Measurements from ENCODE around the gene BOD1. TPM values are rescaled to one million over a fixed set of nuclear protein-coding genes. Genes with fewer than 3 reads are reported as not detected.

BOD1 gene
- total RNA-seq = 62.0 to 71.6 TPM (median 70.9 TPM) in 3 replicates
- long read RNA-seq, transcript BOD1-202 (4 exons, 1,562 nt) = major isoform, 59 of 71 reads
- long read RNA-seq, partial matches to known transcripts = 0 of 71 reads
- long read RNA-seq, other reads (novel, unspliced or antisense) = 6 of 71 reads

DNA sequence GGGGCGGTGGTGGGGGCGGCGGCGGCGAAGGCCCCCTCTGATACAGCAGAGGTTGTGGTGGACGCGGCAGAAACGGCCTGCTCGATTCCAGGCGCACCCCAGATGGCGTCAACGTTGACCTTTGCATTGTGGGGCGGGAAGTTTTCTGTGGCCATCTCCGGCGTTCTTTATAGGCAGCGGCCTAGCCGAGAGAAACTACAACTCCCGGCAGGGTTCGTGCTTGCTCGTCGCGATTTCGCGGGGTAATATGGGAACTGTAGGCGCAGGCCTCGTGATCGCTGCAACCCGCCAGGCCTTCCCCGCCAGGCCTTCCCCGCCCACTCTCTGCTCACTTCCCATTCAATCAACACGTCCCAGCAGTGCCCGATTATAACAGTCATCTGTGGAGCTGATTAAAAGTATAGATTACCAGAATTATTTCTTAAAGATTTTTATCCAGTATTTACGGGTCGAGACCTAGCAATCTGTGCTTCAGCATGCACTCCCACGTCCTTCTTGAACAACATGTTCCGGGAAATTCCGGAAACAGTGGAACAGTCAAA, at the start of gene BOD1:
BOD1 (minus strand) TSS at position 74 of the 542 bp plus-strand sequence. CDS start 214 bp downstream, outside the sequence.
- peak; percentile 98 for DNase-seq (ENCODE audit: low spot score)
- H3K4me3 Mint-ChIP-seq (ENCODE audit: unreplicated experiment) = peak within 1 kb of the TSS; percentile 85
- H3K27me3 Mint-ChIP-seq (ENCODE audit: low read depth) = no peaks in the 10 kb centered on the region
- H3K27ac Mint-ChIP-seq (ENCODE audit: unreplicated experiment) = peak within 1 kb of the TSS; percentile 97
- peaks cover 54% of the 10 kb centered on the region for H3K4me1 Mint-ChIP-seq (ENCODE audit: low read depth)
- H3K9me3 Mint-ChIP-seq (ENCODE audit: low read depth) = no peaks in the 10 kb centered on the region
- TF ChIP-seq, protein P1, sequence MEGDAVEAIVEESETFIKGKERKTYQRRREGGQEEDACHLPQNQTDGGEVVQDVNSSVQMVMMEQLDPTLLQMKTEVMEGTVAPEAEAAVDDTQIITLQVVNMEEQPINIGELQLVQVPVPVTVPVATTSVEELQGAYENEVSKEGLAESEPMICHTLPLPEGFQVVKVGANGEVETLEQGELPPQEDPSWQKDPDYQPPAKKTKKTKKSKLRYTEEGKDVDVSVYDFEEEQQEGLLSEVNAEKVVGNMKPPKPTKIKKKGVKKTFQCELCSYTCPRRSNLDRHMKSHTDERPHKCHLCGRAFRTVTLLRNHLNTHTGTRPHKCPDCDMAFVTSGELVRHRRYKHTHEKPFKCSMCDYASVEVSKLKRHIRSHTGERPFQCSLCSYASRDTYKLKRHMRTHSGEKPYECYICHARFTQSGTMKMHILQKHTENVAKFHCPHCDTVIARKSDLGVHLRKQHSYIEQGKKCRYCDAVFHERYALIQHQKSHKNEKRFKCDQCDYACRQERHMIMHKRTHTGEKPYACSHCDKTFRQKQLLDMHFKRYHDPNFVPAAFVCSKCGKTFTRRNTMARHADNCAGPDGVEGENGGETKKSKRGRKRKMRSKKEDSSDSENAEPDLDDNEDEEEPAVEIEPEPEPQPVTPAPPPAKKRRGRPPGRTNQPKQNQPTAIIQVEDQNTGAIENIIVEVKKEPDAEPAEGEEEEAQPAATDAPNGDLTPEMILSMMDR (IDR thresholded peaks at IDR 0.05) = no peak
- H3K36me3 Mint-ChIP-seq (ENCODE audit: low read depth) = peaks cover 3% of the 10 kb centered on the region

DNA sequence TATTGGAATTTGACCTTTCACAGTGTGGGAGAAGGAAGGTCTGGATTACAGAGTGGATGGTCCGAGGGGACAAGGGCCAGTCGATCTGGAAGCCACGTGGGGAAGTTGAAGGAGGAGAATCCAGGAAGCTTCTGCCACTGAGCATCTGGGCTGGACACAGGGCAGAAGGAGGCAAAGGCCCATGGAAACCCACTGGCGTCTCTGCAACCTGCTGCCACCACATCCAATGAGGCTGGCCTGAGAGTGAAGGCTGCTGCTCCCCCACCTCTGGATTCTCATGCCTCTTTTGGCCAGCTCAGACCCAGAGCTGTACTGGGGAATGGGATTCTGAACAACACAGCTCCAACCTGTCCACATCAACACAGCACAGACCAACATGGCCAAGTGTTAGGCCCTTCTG, 48.9 kb upstream of the BOD1 start:
- Mint-ChIP-seq H3K4me3 (ENCODE audit: unreplicated experiment) (no peak overlapping the region), H3K36me3 (ENCODE audit: low read depth) (no peaks in the 10 kb centered on the region)

DNA sequence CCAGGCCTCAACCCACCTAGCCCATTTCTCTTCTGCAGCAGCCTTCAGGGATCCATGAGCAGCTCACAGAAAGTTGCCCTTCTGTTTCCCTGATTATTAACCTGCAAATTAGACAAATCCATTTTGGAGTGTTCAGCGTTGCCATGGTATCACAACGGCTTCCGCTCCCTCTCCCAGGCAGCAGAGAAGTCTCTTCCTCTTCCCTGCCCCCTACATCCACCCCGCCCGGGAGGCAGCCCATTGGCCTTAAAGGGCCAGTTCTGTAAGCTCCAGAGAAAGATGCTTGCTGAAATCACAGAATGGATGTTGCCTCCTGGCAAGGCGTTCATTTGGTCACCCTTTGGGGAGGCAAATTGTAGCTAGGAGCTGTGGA, 47.7 kb upstream of the BOD1 start:
- Mint-ChIP-seq H3K27me3 (ENCODE audit: low read depth) (no peaks in the 10 kb centered on the region), H3K27ac (ENCODE audit: unreplicated experiment) (no peak overlapping the region), H3K4me1 (ENCODE audit: low read depth) (no peaks in the 10 kb centered on the region), H3K4me3 (ENCODE audit: unreplicated experiment) (no peak overlapping the region), H3K9me3 (ENCODE audit: low read depth) (peaks cover 7% of the 10 kb centered on the region), H3K36me3 (ENCODE audit: low read depth) (no peaks in the 10 kb centered on the region)
- no peak for DNase-seq (ENCODE audit: low spot score)
- TF ChIP-seq, protein P1 (IDR thresholded peaks at IDR 0.05) = no peak

More for the DNA sequence above, 48.9 kb upstream of the BOD1 start:
- Mint-ChIP-seq H3K27ac (ENCODE audit: unreplicated experiment) (no peak overlapping the region), H3K9me3 (ENCODE audit: low read depth) (peaks cover 5% of the 10 kb centered on the region), H3K27me3 (ENCODE audit: low read depth) (no peaks in the 10 kb centered on the region), H3K4me1 (ENCODE audit: low read depth) (peaks cover 9% of the 10 kb centered on the region)
- TF ChIP-seq, protein P1 (IDR thresholded peaks at IDR 0.05) = no peak
- no peak for DNase-seq (ENCODE audit: low spot score)

DNA sequence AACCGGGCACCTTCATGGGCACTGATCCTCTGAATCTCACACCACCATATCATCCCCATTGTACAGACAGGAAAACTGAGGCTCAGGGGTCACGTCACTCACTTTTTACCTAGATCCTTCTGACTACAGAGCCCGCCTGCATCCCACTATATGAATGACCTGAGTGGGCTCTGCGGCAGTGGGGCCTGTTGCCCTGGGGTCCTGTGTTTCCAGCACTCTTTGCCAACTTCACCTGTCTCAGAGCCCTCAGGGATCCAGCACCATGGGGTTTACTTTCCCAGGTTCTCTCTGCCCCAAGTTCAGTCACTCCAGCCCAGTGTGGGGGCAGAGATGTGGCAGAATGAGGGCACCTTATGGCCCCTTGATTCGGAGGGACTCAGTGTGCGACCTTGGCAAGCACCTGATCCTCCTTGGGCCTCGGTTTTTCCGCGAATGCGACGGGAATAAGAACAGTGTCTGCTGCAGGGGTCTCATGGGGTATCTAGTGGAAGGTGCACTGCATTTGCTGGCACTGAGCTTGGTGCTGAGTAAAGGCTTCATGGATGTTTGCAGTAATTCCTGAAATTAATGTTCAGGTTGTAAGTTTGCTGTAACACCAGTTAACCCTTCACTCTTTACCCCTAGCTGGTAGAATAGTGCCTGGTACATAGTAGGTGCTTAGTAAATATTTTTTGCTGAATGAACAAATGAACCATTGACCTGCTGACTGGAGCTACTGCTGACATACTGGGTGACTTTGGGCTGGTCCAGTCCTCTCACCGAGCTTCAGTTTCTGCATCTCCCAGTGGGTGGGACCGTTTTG, 47.1 kb upstream of the BOD1 start:
- no peak for DNase-seq (ENCODE audit: low spot score)
- H3K4me3 Mint-ChIP-seq (ENCODE audit: unreplicated experiment) = no peak overlapping the region
- H3K36me3 Mint-ChIP-seq (ENCODE audit: low read depth) = no peaks in the 10 kb centered on the region
- H3K9me3 Mint-ChIP-seq (ENCODE audit: low read depth) = peaks cover 3% of the 10 kb centered on the region
- no peak overlapping the region for H3K27ac Mint-ChIP-seq (ENCODE audit: unreplicated experiment)
- no peaks in the 10 kb centered on the region for H3K4me1 Mint-ChIP-seq (ENCODE audit: low read depth)
- no peaks in the 10 kb centered on the region for H3K27me3 Mint-ChIP-seq (ENCODE audit: low read depth)
- TF ChIP-seq, protein P1 (IDR thresholded peaks at IDR 0.05) = no peak

DNA sequence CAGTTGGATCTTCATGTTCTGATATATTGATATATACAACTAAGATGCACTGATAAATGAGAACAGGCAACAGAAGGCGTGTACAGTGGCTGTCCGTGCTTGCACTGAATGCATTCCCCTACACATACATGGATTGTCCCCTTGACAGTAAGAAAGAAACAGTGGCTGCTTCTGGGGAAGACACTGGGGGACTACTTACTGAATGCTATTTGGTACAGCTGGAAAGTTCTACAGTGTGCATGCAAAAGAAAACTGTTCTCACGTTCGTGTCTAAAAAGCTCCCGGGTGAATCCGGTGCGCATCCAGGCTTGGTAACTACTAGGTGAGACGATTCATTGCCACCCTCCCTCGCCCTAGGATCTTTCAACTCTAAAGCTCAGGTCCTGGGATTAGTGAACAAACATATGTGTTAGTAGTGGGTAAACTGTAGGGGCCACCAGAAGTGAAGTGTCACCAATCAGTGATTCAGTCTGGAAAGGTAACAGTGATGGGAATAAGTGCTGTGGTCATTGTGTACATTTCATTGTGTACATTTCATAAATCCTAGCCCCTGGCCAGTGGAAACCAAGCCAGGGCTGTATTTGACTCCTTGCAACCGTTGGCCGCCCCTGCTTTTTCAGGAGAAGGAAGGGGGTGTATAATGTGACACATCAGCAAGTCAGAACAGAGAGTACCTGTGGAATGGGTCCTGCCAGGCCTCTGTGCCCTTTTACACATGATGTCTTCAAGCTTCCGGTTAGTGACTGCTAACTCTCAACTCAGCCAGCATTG, 46.3 kb upstream of the BOD1 start:
- Mint-ChIP-seq H3K4me3 (ENCODE audit: unreplicated experiment) (no peak overlapping the region), H3K27me3 (ENCODE audit: low read depth) (no peaks in the 10 kb centered on the region), H3K27ac (ENCODE audit: unreplicated experiment) (no peak overlapping the region), H3K9me3 (ENCODE audit: low read depth) (peaks cover 3% of the 10 kb centered on the region), H3K4me1 (ENCODE audit: low read depth) (no peaks in the 10 kb centered on the region), H3K36me3 (ENCODE audit: low read depth) (no peaks in the 10 kb centered on the region)
- TF ChIP-seq, protein P1 (IDR thresholded peaks at IDR 0.05) = no peak
- no peak for DNase-seq (ENCODE audit: low spot score)
